GM23338 (cell line): ENCODE results near the gene LRBA. TPM values are rescaled to one million over a fixed set of nuclear protein-coding genes. Genes with fewer than 3 reads are reported as not detected.

Experiments used
- ATAC-seq: fragments of 200-7000 bp; cut with Tn5 transposase; 3 replicates; pipeline ENCODE4 v1.9.1; 2020
- DNase-seq: peaks from one replicate; pipeline ENCODE4 v3.0.0-alpha.2; 2015; ENCODE audit warnings: low spot score
- H2AFZ ChIP-seq: fragments of 200-600 bp; sonication (generic); 2 replicates; pipeline ENCODE4 v1.8.0; 2016; ENCODE audit warnings: antibody characterized with exemption, mild to moderate bottlenecking, moderate library complexity
- H3F3A ChIP-seq: fragments of 200-600 bp; sonication (generic); replicated peaks from 2 replicates; pipeline ENCODE4 v1.8.0; 2017; ENCODE audit warnings: antibody characterized with exemption, mixed run types, low read depth
- H3K27ac ChIP-seq: fragments of 200-600 bp; sonication (generic); 2 replicates; pipeline ENCODE4 v1.6.1; 2016; ENCODE audit warnings: low read depth
- H3K27me3 ChIP-seq: fragments of 200-600 bp; sonication (generic); 2 replicates; pipeline ENCODE4 v1.8.0; 2016; ENCODE audit warnings: mild to moderate bottlenecking, mixed run types, moderate library complexity; ENCODE audit not compliant: insufficient read depth
- H3K36me3 ChIP-seq: fragments of 200-600 bp; sonication (generic); 2 replicates; pipeline ENCODE4 v1.8.0; 2016; ENCODE audit warnings: mild to moderate bottlenecking; ENCODE audit not compliant: insufficient read depth
- H3K4me1 ChIP-seq: fragments of 200-600 bp; sonication (generic); 2 replicates; pipeline ENCODE4 v1.8.0; 2016; ENCODE audit warnings: mild to moderate bottlenecking, moderate library complexity; ENCODE audit not compliant: insufficient read depth
- H3K4me2 ChIP-seq: fragments of 200-600 bp; sonication (generic); 2 replicates; pipeline ENCODE4 v1.7.1; 2017; ENCODE audit warnings: mixed run types
- H3K4me3 ChIP-seq: fragments of 200-600 bp; sonication (generic); 2 replicates; pipeline ENCODE4 v1.6.1; 2016; ENCODE audit warnings: mixed run types
- H3K79me2 ChIP-seq: fragments of 200-600 bp; sonication (generic); replicated peaks from 2 replicates; pipeline ENCODE4 v1.8.0; 2017; ENCODE audit warnings: mild to moderate bottlenecking; ENCODE audit not compliant: insufficient read depth
- H3K9me2 ChIP-seq: fragments of 200-600 bp; sonication (generic); 2 replicates; pipeline ENCODE4 v1.8.0; 2017; ENCODE audit not compliant: insufficient read depth
- H4K20me1 ChIP-seq: fragments of 200-600 bp; sonication (generic); replicated peaks from 2 replicates; pipeline ENCODE4 v1.8.0; 2017; ENCODE audit warnings: mild to moderate bottlenecking; ENCODE audit not compliant: insufficient read depth
- H3K27ac Mint-ChIP-seq: 2 replicates; pipeline ENCODE4 v1.8.0; 2020; ENCODE audit warnings: inconsistent platforms, mild to moderate bottlenecking, moderate library complexity, mixed read lengths
- H3K27me3 Mint-ChIP-seq: 3 replicates; pipeline ENCODE4 v1.8.0; 2022; ENCODE audit warnings: low read depth, mild to moderate bottlenecking, moderate library complexity, mixed read lengths, inconsistent platforms; ENCODE audit not compliant: insufficient read depth, poor library complexity
- H3K36me3 Mint-ChIP-seq: 3 replicates; pipeline ENCODE4 v1.8.0; 2021; ENCODE audit warnings: low read depth, mild to moderate bottlenecking, inconsistent platforms, moderate library complexity, mixed read lengths
- H3K4me1 Mint-ChIP-seq: 3 replicates; pipeline ENCODE4 v1.8.0; 2020; ENCODE audit warnings: mild to moderate bottlenecking, inconsistent platforms, mixed read lengths
- H3K4me3 Mint-ChIP-seq: 3 replicates; pipeline ENCODE4 v1.8.0; 2021; ENCODE audit warnings: moderate library complexity, mild to moderate bottlenecking, inconsistent platforms, mixed read lengths
- H3K9me3 Mint-ChIP-seq: 3 replicates; pipeline ENCODE4 v1.8.0; 2020; ENCODE audit warnings: moderate library complexity, mild to moderate bottlenecking, inconsistent platforms, mixed read lengths
- CREB1 ChIP-seq: fragments of 250-450 bp; sonication (Bioruptor Pico); IDR thresholded peaks from 2 replicates; pipeline ENCODE4 v1.5.0; 2020; ENCODE audit warnings: low read depth, mild to moderate bottlenecking, moderate library complexity
- EZH2 ChIP-seq: fragments of 200-600 bp; sonication (generic); IDR thresholded peaks from one replicate; pipeline ENCODE4 v1.8.0; 2017; ENCODE audit warnings: antibody characterized with exemption, mild to moderate bottlenecking, low read depth; ENCODE audit not compliant: unreplicated experiment
- EZH2phosphoT487 ChIP-seq: fragments of 200-600 bp; sonication (generic); IDR thresholded peaks from one replicate; pipeline ENCODE4 v1.8.1; 2018; ENCODE audit warnings: antibody characterized with exemption; ENCODE audit not compliant: unreplicated experiment
- JUNB ChIP-seq: IDR thresholded peaks from one replicate; pipeline ENCODE4 v1.6.1; 2016; ENCODE audit warnings: antibody characterized with exemption; ENCODE audit not compliant: unreplicated experiment
- NANOG ChIP-seq: IDR thresholded peaks from 2 replicates; pipeline ENCODE4 v1.6.1; 2016; ENCODE audit warnings: antibody characterized with exemption, borderline replicate concordance
- POLR2AphosphoS5 ChIP-seq: IDR thresholded peaks from 2 replicates; pipeline ENCODE4 v1.6.1; 2016; ENCODE audit warnings: antibody characterized with exemption, low read depth
- STAT1 ChIP-seq: IDR thresholded peaks from one replicate; pipeline ENCODE4 v1.6.1; 2016; ENCODE audit warnings: antibody characterized with exemption; ENCODE audit not compliant: unreplicated experiment
- ZNF114 ChIP-seq: fragments of 250-450 bp; sonication (Bioruptor Pico); IDR thresholded peaks from 2 replicates; pipeline ENCODE4 v1.5.0; 2020; ENCODE audit warnings: mild to moderate bottlenecking, moderate library complexity
- ZNF331 ChIP-seq: fragments of 250-450 bp; sonication (Bioruptor Pico); IDR thresholded peaks from 2 replicates; pipeline ENCODE4 v1.5.0; 2020; ENCODE audit warnings: low read depth, mild to moderate bottlenecking, moderate library complexity
- polyA plus RNA-seq: library from polyadenylated mRNA; unstranded; fragments of >200 nt; fragmentation: Nextera tagmentation; extraction: Ambion mirVana; gene quantifications from 2 replicates; pipeline ENCODE4 v1.2.1, GENCODE V29; 2016
- total RNA-seq: library from RNA; depleted of rRNA; stranded (reverse); fragments of >200 nt; shearing (Covaris generic); gene quantifications from 2 replicates; pipeline ENCODE4 v1.2.3, GENCODE V29; 2014
- TF ChIP-seq, protein P1 (sequence below): fragments of 250-450 bp; sonication (Bioruptor Pico); IDR thresholded peaks from 2 replicates; pipeline ENCODE4 v1.5.0; 2020; ENCODE audit warnings: mild to moderate bottlenecking, moderate library complexity
- TF ChIP-seq, protein P2 (sequence below): IDR thresholded peaks from one replicate; pipeline ENCODE4 v1.6.1; 2018; ENCODE audit warnings: antibody characterized with exemption; ENCODE audit not compliant: unreplicated experiment

Gene LRBA
- total and polyA plus RNA-seq, 2 experiments from 2014 or later: 23.3 to 126 TPM

DNA sequence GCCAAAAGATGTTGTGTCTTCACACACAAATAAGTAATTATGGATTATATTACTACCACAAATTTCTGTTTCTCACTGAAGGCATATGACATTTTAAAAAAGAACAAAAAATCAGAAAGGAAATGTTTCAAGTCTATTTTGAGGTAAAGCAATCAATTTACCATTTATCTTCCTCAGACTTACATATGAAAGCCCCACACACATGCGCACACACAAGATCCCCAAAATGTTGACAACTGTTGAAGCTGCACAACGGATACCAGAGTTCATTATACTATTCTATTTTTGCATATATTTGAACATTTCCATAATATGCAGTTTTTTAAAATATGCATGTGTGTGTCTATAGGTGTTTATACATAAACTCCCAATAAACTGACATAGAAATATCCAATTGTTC lies 2.7 kb downstream of the LRBA start:
- Histone ChIP-seq H3K4me2 (peak overlapping the region; percentile 82), H4K20me1 (peaks cover 28% of the 10 kb centered on the region), H3K36me3 (no peaks in the 10 kb centered on the region), H2AFZ (no peak overlapping the region), H3K79me2 (peaks cover 74% of the 10 kb centered on the region), H3K4me3 (peak overlapping the region; percentile 67), H3F3A (0 out of 2 replicates have a peak, but pooled peaks cover 4% of the 10 kb centered on the region), H3K27ac (no peak overlapping the region), H3K27me3 (no peaks in the 10 kb centered on the region), H3K4me1 (peaks cover 15% of the 10 kb centered on the region), H3K9me2 (no peaks in the 10 kb centered on the region)
- TF ChIP-seq ZNF331 (CRISPR knock-in tag): no peak
- TF ChIP-seq, protein P1, sequence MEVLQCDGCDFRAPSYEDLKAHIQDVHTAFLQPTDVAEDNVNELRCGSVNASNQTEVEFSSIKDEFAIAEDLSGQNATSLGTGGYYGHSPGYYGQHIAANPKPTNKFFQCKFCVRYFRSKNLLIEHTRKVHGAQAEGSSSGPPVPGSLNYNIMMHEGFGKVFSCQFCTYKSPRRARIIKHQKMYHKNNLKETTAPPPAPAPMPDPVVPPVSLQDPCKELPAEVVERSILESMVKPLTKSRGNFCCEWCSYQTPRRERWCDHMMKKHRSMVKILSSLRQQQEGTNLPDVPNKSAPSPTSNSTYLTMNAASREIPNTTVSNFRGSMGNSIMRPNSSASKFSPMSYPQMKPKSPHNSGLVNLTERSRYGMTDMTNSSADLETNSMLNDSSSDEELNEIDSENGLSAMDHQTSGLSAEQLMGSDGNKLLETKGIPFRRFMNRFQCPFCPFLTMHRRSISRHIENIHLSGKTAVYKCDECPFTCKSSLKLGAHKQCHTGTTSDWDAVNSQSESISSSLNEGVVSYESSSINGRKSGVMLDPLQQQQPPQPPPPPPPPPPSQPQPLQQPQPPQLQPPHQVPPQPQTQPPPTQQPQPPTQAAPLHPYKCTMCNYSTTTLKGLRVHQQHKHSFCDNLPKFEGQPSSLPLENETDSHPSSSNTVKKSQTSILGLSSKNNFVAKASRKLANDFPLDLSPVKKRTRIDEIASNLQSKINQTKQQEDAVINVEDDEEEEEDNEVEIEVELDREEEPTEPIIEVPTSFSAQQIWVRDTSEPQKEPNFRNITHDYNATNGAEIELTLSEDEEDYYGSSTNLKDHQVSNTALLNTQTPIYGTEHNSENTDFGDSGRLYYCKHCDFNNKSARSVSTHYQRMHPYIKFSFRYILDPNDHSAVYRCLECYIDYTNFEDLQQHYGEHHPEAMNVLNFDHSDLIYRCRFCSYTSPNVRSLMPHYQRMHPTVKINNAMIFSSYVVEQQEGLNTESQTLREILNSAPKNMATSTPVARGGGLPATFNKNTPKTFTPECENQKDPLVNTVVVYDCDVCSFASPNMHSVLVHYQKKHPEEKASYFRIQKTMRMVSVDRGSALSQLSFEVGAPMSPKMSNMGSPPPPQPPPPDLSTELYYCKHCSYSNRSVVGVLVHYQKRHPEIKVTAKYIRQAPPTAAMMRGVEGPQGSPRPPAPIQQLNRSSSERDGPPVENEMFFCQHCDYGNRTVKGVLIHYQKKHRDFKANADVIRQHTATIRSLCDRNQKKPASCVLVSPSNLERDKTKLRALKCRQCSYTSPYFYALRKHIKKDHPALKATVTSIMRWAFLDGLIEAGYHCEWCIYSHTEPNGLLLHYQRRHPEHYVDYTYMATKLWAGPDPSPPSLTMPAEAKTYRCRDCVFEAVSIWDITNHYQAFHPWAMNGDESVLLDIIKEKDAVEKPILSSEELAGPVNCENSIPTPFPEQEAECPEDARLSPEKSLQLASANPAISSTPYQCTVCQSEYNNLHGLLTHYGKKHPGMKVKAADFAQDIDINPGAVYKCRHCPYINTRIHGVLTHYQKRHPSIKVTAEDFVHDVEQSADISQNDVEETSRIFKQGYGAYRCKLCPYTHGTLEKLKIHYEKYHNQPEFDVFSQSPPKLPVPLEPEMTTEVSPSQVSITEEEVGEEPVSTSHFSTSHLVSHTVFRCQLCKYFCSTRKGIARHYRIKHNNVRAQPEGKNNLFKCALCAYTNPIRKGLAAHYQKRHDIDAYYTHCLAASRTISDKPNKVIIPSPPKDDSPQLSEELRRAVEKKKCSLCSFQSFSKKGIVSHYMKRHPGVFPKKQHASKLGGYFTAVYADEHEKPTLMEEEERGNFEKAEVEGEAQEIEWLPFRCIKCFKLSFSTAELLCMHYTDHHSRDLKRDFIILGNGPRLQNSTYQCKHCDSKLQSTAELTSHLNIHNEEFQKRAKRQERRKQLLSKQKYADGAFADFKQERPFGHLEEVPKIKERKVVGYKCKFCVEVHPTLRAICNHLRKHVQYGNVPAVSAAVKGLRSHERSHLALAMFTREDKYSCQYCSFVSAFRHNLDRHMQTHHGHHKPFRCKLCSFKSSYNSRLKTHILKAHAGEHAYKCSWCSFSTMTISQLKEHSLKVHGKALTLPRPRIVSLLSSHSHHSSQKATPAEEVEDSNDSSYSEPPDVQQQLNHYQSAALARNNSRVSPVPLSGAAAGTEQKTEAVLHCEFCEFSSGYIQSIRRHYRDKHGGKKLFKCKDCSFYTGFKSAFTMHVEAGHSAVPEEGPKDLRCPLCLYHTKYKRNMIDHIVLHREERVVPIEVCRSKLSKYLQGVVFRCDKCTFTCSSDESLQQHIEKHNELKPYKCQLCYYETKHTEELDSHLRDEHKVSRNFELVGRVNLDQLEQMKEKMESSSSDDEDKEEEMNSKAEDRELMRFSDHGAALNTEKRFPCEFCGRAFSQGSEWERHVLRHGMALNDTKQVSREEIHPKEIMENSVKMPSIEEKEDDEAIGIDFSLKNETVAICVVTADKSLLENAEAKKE: no peak
- TF ChIP-seq EZH2: no peak
- no peak for TF ChIP-seq POLR2AphosphoS5
- no peak for TF ChIP-seq NANOG
- TF ChIP-seq ZNF114 (CRISPR knock-in tag): no peak
- TF ChIP-seq EZH2phosphoT487: no peak
- no peak for TF ChIP-seq JUNB
- TF ChIP-seq CREB1 (CRISPR knock-in tag): no peak
- TF ChIP-seq STAT1: no peak
- TF ChIP-seq, protein P2, sequence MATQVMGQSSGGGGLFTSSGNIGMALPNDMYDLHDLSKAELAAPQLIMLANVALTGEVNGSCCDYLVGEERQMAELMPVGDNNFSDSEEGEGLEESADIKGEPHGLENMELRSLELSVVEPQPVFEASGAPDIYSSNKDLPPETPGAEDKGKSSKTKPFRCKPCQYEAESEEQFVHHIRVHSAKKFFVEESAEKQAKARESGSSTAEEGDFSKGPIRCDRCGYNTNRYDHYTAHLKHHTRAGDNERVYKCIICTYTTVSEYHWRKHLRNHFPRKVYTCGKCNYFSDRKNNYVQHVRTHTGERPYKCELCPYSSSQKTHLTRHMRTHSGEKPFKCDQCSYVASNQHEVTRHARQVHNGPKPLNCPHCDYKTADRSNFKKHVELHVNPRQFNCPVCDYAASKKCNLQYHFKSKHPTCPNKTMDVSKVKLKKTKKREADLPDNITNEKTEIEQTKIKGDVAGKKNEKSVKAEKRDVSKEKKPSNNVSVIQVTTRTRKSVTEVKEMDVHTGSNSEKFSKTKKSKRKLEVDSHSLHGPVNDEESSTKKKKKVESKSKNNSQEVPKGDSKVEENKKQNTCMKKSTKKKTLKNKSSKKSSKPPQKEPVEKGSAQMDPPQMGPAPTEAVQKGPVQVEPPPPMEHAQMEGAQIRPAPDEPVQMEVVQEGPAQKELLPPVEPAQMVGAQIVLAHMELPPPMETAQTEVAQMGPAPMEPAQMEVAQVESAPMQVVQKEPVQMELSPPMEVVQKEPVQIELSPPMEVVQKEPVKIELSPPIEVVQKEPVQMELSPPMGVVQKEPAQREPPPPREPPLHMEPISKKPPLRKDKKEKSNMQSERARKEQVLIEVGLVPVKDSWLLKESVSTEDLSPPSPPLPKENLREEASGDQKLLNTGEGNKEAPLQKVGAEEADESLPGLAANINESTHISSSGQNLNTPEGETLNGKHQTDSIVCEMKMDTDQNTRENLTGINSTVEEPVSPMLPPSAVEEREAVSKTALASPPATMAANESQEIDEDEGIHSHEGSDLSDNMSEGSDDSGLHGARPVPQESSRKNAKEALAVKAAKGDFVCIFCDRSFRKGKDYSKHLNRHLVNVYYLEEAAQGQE: no peak
- peaks cover 17% of the 10 kb centered on the region; the same call in 2 of the 3 replicates for H3K36me3 Mint-ChIP-seq
- H3K27ac Mint-ChIP-seq: peak overlapping the region; percentile 24; the same call in 1 of the 2 replicates
- peak overlapping the region; percentile 57 for H3K4me3 Mint-ChIP-seq
- H3K4me1 Mint-ChIP-seq: peaks cover 22% of the 10 kb centered on the region
- no peak for DNase-seq
- no peak for ATAC-seq
- no peaks in the 10 kb centered on the region for H3K9me3 Mint-ChIP-seq
- peaks cover 5% of the 10 kb centered on the region for H3K27me3 Mint-ChIP-seq
